GM12878 (cell line): ENCODE results near the gene ZNF841. TPM values are rescaled to one million over a fixed set of nuclear protein-coding genes. Genes with fewer than 3 reads are reported as not detected.

Experiments used
- ATAC-seq: fragments of 200-7000 bp; cut with Tn5 transposase; 3 replicates; pipeline ENCODE4 v1.9.1; 2020; ENCODE audit warnings: mild to moderate bottlenecking, moderate library complexity
- BruUV-seq: library from RNA; stranded (reverse); fragments of 400-500 nt; replicated peaks from 2 replicates; lab custom pipeline; 2021; lab: Mats Ljungman, UMichigan
- CTCF ChIA-PET: fragments of 300-600 bp; sonication (Branson Sonifier 250); formaldehyde crosslinking; extraction: SDS; loops from one replicate; lab custom pipeline; 2021; ENCODE audit warnings: inconsistent platforms; lab: Yijun Ruan, JAX
- POLR2A ChIA-PET: fragments of 350-600 bp; formaldehyde crosslinking; extraction: SDS; loops from one replicate; lab custom pipeline; 2021; ENCODE audit warnings: inconsistent platforms; lab: Charles Lee
- RAD21 ChIA-PET: fragments of 300-600 bp; sonication (Branson Sonifier 250); formaldehyde crosslinking; loops from one replicate; lab custom pipeline; 2023; ENCODE audit warnings: antibody characterized with exemption; ENCODE audit not compliant: unreplicated experiment; lab: Charles Lee
- SMC1A ChIA-PET: fragments of 300-600 bp; sonication (Branson Sonifier 250); formaldehyde crosslinking; loops from one replicate; lab custom pipeline; 2023; ENCODE audit not compliant: unreplicated experiment, uncharacterized antibody; lab: Charles Lee
- DNase-seq: peaks from one replicate; pipeline ENCODE4 v3.0.0-alpha.2; 2011; ENCODE audit warnings: low read depth, low spot score
- FAIRE-seq: peaks from 3 replicates; lab custom pipeline; 2011; peaks lifted over from hg19 to GRCh38; lab: Jason Lieb, UNC
- H2AFZ ChIP-seq: 2 replicates; pipeline ENCODE4 v1.6.0; 2011; ENCODE audit warnings: low read depth, low read length, control low read depth; ENCODE audit not compliant: control insufficient read depth
- H3K27ac ChIP-seq: 2 replicates; pipeline ENCODE4 v1.5.1; 2011; ENCODE audit warnings: control low read depth; ENCODE audit not compliant: control insufficient read depth, insufficient read depth
- H3K27me3 ChIP-seq, 2 experiments: replicated peaks in 1 of 2; 2 replicates each; pipeline versions ENCODE4 v1.6.0 to v1.6.1; 2011; ENCODE audit warnings: low read length in 1 of 2; ENCODE audit not compliant: control insufficient read depth in 2 of 2, insufficient read depth in 2 of 2
- H3K36me3 ChIP-seq, 2 experiments: 2 replicates each; pipeline ENCODE4 v1.5.1; 2011; ENCODE audit warnings: low read length in 1 of 2; ENCODE audit not compliant: control insufficient read depth in 2 of 2, insufficient read depth in 2 of 2
- H3K4me1 ChIP-seq: 2 replicates; pipeline ENCODE4 v1.6.1; 2011; ENCODE audit warnings: mild to moderate bottlenecking, low read length, moderate library complexity, mixed read lengths; ENCODE audit not compliant: control insufficient read depth, insufficient read depth
- H3K4me2 ChIP-seq: 2 replicates; pipeline ENCODE4 v1.6.0; 2011; ENCODE audit warnings: control low read depth; ENCODE audit not compliant: control insufficient read depth, insufficient read depth
- H3K4me3 ChIP-seq: fragments of 200-600 bp; sonication (generic); 2 replicates; pipeline ENCODE4 v1.5.1; 2016
- H3K79me2 ChIP-seq: 2 replicates; pipeline ENCODE4 v1.6.0; 2011; ENCODE audit warnings: low read length; ENCODE audit not compliant: control insufficient read depth, insufficient read depth
- H3K9ac ChIP-seq: 2 replicates; pipeline ENCODE4 v1.8.0; 2011; ENCODE audit warnings: low read length, control low read depth, mixed read lengths; ENCODE audit not compliant: control insufficient read depth, insufficient read depth
- H3K9me3 ChIP-seq: replicated peaks from 3 replicates; pipeline ENCODE4 v1.5.1; 2011; ENCODE audit warnings: mild to moderate bottlenecking, low read length; ENCODE audit not compliant: control insufficient read depth, insufficient read depth
- H4K20me1 ChIP-seq: 2 replicates; pipeline ENCODE4 v1.6.0; 2011; ENCODE audit not compliant: control insufficient read depth, insufficient read depth
- CBX3 ChIP-seq: fragments of 200-600 bp; sonication (generic); IDR thresholded peaks from 2 replicates; pipeline ENCODE4 v1.6.1; 2016; ENCODE audit warnings: low read depth, borderline replicate concordance
- HCFC1 ChIP-seq: fragments of 150-350 bp; IDR thresholded peaks from 2 replicates; pipeline ENCODE4 v1.6.1; 2014; ENCODE audit warnings: low read length
- KAT2A ChIP-seq: conservative IDR thresholded peaks from 2 replicates; pipeline ENCODE4 v1.6.1; 2011; ENCODE audit warnings: low read depth, low read length; ENCODE audit not compliant: control insufficient read depth
- NFYA ChIP-seq: IDR thresholded peaks from 2 replicates; pipeline ENCODE4 v1.6.1; 2011; ENCODE audit warnings: low read depth, mild to moderate bottlenecking, low read length, improper control_type of control experiment, borderline replicate concordance
- POLR2A ChIP-seq: IDR thresholded peaks from 2 replicates; pipeline ENCODE4 v1.6.1; 2011; ENCODE audit warnings: low read depth, mild to moderate bottlenecking, low read length
- TCF12 ChIP-seq: IDR thresholded peaks from 2 replicates; pipeline ENCODE4 v1.6.1; 2011; ENCODE audit warnings: low read depth, mild to moderate bottlenecking, low read length
- YBX1 ChIP-seq: fragments of 450-650 bp; IDR thresholded peaks from 2 replicates; pipeline ENCODE4 v1.6.1; 2016; ENCODE audit warnings: antibody characterized with exemption
- ZBED1 ChIP-seq: IDR thresholded peaks from 2 replicates; pipeline ENCODE4 v1.6.1; 2016; ENCODE audit warnings: borderline replicate concordance
- WGBS: methylation state at CpG from one replicate; pipeline ENCODE4 v1.1.6; 2016; ENCODE audit warnings: low lambda C conversion rate; ENCODE audit not compliant: insufficient replicate concordance, insufficient coverage; ENCODE audit errors: missing lambda C conversion rate; 5-methylcytosine and 5-hydroxymethylcytosine counted together
- in situ Hi-C: fragments of 300-500 bp; cut with MboI; formaldehyde crosslinking; loops from 9 replicates; pipeline ENCODE4 v1.14.3; 2018; ENCODE audit warnings: mixed read lengths
- intact Hi-C: fragments of 100-400 bp; cut with micrococcal nuclease; formaldehyde crosslinking; loops from one replicate; pipeline ENCODE4 v1.14.2; 2022; ENCODE audit not compliant: unreplicated experiment
- polyA plus RNA-seq, 11 experiments: library from polyadenylated mRNA; depleted of rRNA in 4 of 11; unstranded in 6 of 11; stranded (reverse) in 5 of 11; fragments of >200 nt; fragmentation: Nextera tagmentation in 4 of 11; fragmentation: Illumina TruSeq in 1 of 11; extraction: Ambion mirVana in 4 of 11; extraction: Trizol in 1 of 11; gene quantifications; 1 replicate in 1 of 11; 2 replicates in 10 of 11; pipeline versions ENCODE4 v1.2.1 to v1.2.3, GENCODE V29; 2011 to 2016; ENCODE audit warnings: inconsistent platforms in 2 of 11, missing spikeins in 2 of 11, low read depth in 1 of 11
- total RNA-seq, 4 experiments: library from RNA; depleted of rRNA in 3 of 4; stranded (reverse); fragments of >200 nt in 3 of 4; fragmentation: Illumina TruSeq in 1 of 4; extraction: Trizol in 1 of 4; gene quantifications; 2 replicates each; pipeline versions ENCODE4 v1.2.1 to v1.2.3, GENCODE V29; 2013 to 2021
- TF ChIP-seq, protein P1 (sequence below): IDR thresholded peaks from 2 replicates; pipeline ENCODE4 v1.6.1; 2011; ENCODE audit warnings: borderline replicate concordance, low read depth, mild to moderate bottlenecking, moderate library complexity, mixed read lengths, low read length; ENCODE audit not compliant: insufficient read depth; ENCODE audit errors: extremely low read length
- TF ChIP-seq, protein P2 (sequence below): IDR thresholded peaks from 2 replicates; pipeline ENCODE4 v1.6.1; 2012; ENCODE audit warnings: low read depth, low read length, improper control_type of control experiment
- TF ChIP-seq, protein P3 (sequence below): IDR thresholded peaks from 2 replicates; pipeline ENCODE4 v1.6.1; 2012; ENCODE audit warnings: improper control_type of control experiment, low read depth, low read length; ENCODE audit not compliant: insufficient replicate concordance
- TF ChIP-seq, protein P4 (sequence below): IDR thresholded peaks from 2 replicates; pipeline ENCODE4 v1.6.1; 2011; ENCODE audit warnings: borderline replicate concordance, low read depth, mild to moderate bottlenecking, moderate library complexity, low read length; ENCODE audit not compliant: insufficient read depth, poor library complexity, severe bottlenecking
- TF ChIP-seq, protein P5 (sequence below): fragments of 450-650 bp; IDR thresholded peaks from 2 replicates; pipeline ENCODE4 v1.6.1; 2016; ENCODE audit warnings: mild to moderate bottlenecking

The ZNF841 gene
- total and polyA plus RNA-seq, 10 of the 15 experiments (the other 5 are each of a cell fraction or from before 2014, with no cell fraction given), result 1.4 to 15.0 (median 8.2) TPM

DNA sequence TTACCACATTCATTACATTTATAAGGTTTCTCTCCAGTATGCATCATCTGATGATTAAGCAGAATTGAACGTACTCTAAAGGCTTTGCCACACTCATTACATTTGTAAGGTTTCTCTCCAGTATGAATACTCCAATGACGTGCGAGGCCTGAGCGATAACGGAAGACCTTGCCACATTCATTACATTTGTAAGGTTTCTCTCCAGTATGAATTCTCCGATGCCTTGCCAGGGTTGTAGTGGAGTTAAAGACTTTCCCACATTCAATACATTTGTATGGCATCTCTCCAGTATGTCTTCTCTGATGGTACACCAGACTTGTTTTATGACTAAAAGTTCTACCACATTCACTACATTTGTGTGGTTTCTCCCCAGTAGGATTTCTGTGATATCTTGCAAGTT lies 30.2 kb downstream of the ZNF841 start:
- intact Hi-C loops (no loop called here), in situ Hi-C loops (no loop called here)
- FAIRE-seq (no peak), ATAC-seq (no peak), DNase-seq (no peak)
- no peak overlapping the region for H3K9ac ChIP-seq
- H3K9me3 ChIP-seq, result peaks cover 62% of the 10 kb centered on the region
- ChIA-PET RAD21 (no interaction called here), CTCF (no interaction called here), POLR2A (no interaction called here), SMC1A (no interaction called here)
- H3K4me2 ChIP-seq, result no peak overlapping the region
- H2AFZ ChIP-seq, result no peak overlapping the region
- peaks cover 0 to 24% of the 10 kb centered on the region in 2 experiments for H3K36me3 ChIP-seq
- H3K4me1 ChIP-seq, result no peaks in the 10 kb centered on the region
- no peak overlapping the region for H3K4me3 ChIP-seq
- no peaks in the 10 kb centered on the region for H3K79me2 ChIP-seq
- H4K20me1 ChIP-seq, result no peaks in the 10 kb centered on the region
- no TSS peak for BruUV-seq
- 99% methylated on average over 6 of the region's 6 CpGs for WGBS
- no peak overlapping the region for H3K27ac ChIP-seq
- H3K27me3 ChIP-seq, result no peaks in the 10 kb centered on the region
- TF ChIP-seq YBX1 (no peak), NFYA (no peak), HCFC1 (no peak), KAT2A (no peak), CBX3 (no peak), ZBED1 (no peak), POLR2A (no peak), TCF12 (no peak)
- TF ChIP-seq, protein P1, sequence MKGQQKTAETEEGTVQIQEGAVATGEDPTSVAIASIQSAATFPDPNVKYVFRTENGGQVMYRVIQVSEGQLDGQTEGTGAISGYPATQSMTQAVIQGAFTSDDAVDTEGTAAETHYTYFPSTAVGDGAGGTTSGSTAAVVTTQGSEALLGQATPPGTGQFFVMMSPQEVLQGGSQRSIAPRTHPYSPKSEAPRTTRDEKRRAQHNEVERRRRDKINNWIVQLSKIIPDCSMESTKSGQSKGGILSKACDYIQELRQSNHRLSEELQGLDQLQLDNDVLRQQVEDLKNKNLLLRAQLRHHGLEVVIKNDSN, result no peak
- TF ChIP-seq, protein P2, sequence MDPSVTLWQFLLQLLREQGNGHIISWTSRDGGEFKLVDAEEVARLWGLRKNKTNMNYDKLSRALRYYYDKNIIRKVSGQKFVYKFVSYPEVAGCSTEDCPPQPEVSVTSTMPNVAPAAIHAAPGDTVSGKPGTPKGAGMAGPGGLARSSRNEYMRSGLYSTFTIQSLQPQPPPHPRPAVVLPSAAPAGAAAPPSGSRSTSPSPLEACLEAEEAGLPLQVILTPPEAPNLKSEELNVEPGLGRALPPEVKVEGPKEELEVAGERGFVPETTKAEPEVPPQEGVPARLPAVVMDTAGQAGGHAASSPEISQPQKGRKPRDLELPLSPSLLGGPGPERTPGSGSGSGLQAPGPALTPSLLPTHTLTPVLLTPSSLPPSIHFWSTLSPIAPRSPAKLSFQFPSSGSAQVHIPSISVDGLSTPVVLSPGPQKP, result no peak
- TF ChIP-seq, protein P3, sequence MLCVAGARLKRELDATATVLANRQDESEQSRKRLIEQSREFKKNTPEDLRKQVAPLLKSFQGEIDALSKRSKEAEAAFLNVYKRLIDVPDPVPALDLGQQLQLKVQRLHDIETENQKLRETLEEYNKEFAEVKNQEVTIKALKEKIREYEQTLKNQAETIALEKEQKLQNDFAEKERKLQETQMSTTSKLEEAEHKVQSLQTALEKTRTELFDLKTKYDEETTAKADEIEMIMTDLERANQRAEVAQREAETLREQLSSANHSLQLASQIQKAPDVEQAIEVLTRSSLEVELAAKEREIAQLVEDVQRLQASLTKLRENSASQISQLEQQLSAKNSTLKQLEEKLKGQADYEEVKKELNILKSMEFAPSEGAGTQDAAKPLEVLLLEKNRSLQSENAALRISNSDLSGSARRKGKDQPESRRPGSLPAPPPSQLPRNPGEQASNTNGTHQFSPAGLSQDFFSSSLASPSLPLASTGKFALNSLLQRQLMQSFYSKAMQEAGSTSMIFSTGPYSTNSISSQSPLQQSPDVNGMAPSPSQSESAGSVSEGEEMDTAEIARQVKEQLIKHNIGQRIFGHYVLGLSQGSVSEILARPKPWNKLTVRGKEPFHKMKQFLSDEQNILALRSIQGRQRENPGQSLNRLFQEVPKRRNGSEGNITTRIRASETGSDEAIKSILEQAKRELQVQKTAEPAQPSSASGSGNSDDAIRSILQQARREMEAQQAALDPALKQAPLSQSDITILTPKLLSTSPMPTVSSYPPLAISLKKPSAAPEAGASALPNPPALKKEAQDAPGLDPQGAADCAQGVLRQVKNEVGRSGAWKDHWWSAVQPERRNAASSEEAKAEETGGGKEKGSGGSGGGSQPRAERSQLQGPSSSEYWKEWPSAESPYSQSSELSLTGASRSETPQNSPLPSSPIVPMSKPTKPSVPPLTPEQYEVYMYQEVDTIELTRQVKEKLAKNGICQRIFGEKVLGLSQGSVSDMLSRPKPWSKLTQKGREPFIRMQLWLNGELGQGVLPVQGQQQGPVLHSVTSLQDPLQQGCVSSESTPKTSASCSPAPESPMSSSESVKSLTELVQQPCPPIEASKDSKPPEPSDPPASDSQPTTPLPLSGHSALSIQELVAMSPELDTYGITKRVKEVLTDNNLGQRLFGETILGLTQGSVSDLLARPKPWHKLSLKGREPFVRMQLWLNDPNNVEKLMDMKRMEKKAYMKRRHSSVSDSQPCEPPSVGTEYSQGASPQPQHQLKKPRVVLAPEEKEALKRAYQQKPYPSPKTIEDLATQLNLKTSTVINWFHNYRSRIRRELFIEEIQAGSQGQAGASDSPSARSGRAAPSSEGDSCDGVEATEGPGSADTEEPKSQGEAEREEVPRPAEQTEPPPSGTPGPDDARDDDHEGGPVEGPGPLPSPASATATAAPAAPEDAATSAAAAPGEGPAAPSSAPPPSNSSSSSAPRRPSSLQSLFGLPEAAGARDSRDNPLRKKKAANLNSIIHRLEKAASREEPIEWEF, result no peak
- TF ChIP-seq, protein P4, sequence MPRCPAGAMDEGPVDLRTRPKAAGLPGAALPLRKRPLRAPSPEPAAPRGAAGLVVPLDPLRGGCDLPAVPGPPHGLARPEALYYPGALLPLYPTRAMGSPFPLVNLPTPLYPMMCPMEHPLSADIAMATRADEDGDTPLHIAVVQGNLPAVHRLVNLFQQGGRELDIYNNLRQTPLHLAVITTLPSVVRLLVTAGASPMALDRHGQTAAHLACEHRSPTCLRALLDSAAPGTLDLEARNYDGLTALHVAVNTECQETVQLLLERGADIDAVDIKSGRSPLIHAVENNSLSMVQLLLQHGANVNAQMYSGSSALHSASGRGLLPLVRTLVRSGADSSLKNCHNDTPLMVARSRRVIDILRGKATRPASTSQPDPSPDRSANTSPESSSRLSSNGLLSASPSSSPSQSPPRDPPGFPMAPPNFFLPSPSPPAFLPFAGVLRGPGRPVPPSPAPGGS, result no peak
- TF ChIP-seq, protein P5, sequence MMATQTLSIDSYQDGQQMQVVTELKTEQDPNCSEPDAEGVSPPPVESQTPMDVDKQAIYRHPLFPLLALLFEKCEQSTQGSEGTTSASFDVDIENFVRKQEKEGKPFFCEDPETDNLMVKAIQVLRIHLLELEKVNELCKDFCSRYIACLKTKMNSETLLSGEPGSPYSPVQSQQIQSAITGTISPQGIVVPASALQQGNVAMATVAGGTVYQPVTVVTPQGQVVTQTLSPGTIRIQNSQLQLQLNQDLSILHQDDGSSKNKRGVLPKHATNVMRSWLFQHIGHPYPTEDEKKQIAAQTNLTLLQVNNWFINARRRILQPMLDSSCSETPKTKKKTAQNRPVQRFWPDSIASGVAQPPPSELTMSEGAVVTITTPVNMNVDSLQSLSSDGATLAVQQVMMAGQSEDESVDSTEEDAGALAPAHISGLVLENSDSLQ, result no peak
